Adipocyte (in vitro differentiated cells): ENCODE data around the gene KRT3.

Experiments
- DNase-seq: peaks from one replicate; pipeline ENCODE4 v3.0.0-alpha.2; 2015; ENCODE audit warnings: low read depth
- H3K27me3 ChIP-seq: replicated peaks from 2 replicates; pipeline ENCODE4 v1.7.0; 2013; ENCODE audit warnings: mild to moderate bottlenecking, low read length, moderate library complexity; ENCODE audit not compliant: control insufficient read depth, insufficient read depth
- H3K36me3 ChIP-seq: 2 replicates; pipeline ENCODE4 v1.7.0; 2013; ENCODE audit warnings: low read length, mild to moderate bottlenecking, moderate library complexity; ENCODE audit not compliant: control insufficient read depth, insufficient read depth, severe bottlenecking
- H3K4me1 ChIP-seq: 2 replicates; pipeline ENCODE4 v1.7.0; 2013; ENCODE audit warnings: mild to moderate bottlenecking, low read length, moderate library complexity; ENCODE audit not compliant: control insufficient read depth, insufficient read depth
- H3K4me3 ChIP-seq: 2 replicates; pipeline ENCODE4 v1.7.0; 2013; ENCODE audit warnings: mild to moderate bottlenecking, low read length, moderate library complexity
- H3K9ac ChIP-seq: 2 replicates; pipeline ENCODE4 v1.7.0; 2013; ENCODE audit warnings: mild to moderate bottlenecking, low read length, moderate library complexity
- H3K9me3 ChIP-seq: 2 replicates; pipeline ENCODE4 v1.7.0; 2013; ENCODE audit warnings: mild to moderate bottlenecking, low read length, moderate library complexity; ENCODE audit not compliant: control insufficient read depth

Gene KRT3

GRCh38 chr12:52833922-52834726 lies 38.2 kb upstream of the KRT3 start, which contains the start of gene KRT79:
TSS of gene KRT79 (minus strand) at chr12:52834311. CDS start at chr12:52834260, 51 bp downstream.
- peaks cover 49% of the 10 kb centered on the region for H3K4me1 ChIP-seq
- H3K9me3 ChIP-seq = no peaks in the 10 kb centered on the region
- no peak for DNase-seq
- no peak within 1 kb of the TSS for H3K9ac ChIP-seq
- peaks cover 11% of the 10 kb centered on the region for H3K27me3 ChIP-seq
- H3K4me3 ChIP-seq = no peak within 1 kb of the TSS
- no peaks in the 10 kb centered on the region for H3K36me3 ChIP-seq

- H3K9me3 ChIP-seq = no peaks in the 10 kb centered on the region
- H3K27me3 ChIP-seq = peaks cover 2% of the 10 kb centered on the region
- DNase-seq = no peak
- H3K9ac ChIP-seq = no peak overlapping the region
- no peaks in the 10 kb centered on the region for H3K36me3 ChIP-seq
- no peak overlapping the region for H3K4me3 ChIP-seq
- H3K4me1 ChIP-seq = peaks cover 58% of the 10 kb centered on the region
Observed at GRCh38 chr12:52832985-52833905, 37.3 kb upstream of the KRT3 start.

GRCh38 chr12:52832451-52832850 lies 36.5 kb upstream of the KRT3 start:
- Histone ChIP-seq H3K27me3 (no peaks in the 10 kb centered on the region), H3K9ac (peak overlapping the region; percentile 1), H3K36me3 (no peaks in the 10 kb centered on the region), H3K4me1 (peaks cover 61% of the 10 kb centered on the region), H3K9me3 (no peaks in the 10 kb centered on the region), H3K4me3 (no peak overlapping the region)
- no peak for DNase-seq

GRCh38 chr12:52831251-52831650 lies 35.3 kb upstream of the KRT3 start:
- H3K27me3 ChIP-seq = no peaks in the 10 kb centered on the region

GRCh38 chr12:52829986-52830770 lies 34.3 kb upstream of the KRT3 start:
- Histone ChIP-seq H3K27me3 (no peaks in the 10 kb centered on the region), H3K4me1 (peaks cover 45% of the 10 kb centered on the region), H3K9ac (no peak overlapping the region), H3K36me3 (no peaks in the 10 kb centered on the region), H3K9me3 (no peaks in the 10 kb centered on the region), H3K4me3 (no peak overlapping the region)
- DNase-seq = no peak

More at GRCh38 chr12:52831251-52831650, 35.3 kb upstream of the KRT3 start:
- DNase-seq = no peak
- Histone ChIP-seq H3K9ac (no peak overlapping the region), H3K9me3 (no peaks in the 10 kb centered on the region), H3K36me3 (no peaks in the 10 kb centered on the region), H3K4me1 (peaks cover 54% of the 10 kb centered on the region), H3K4me3 (no peak overlapping the region)

GRCh38 chr12:52828591-52829021 lies 32.7 kb upstream of the KRT3 start:
- Histone ChIP-seq H3K9ac (no peak overlapping the region), H3K9me3 (no peaks in the 10 kb centered on the region), H3K4me1 (peaks cover 45% of the 10 kb centered on the region), H3K4me3 (peak overlapping the region; percentile 2), H3K27me3 (no peaks in the 10 kb centered on the region), H3K36me3 (no peaks in the 10 kb centered on the region)
- peak; percentile 40 for DNase-seq

- no peak for DNase-seq
- H3K9ac ChIP-seq = no peak overlapping the region
- no peaks in the 10 kb centered on the region for H3K36me3 ChIP-seq
- H3K9me3 ChIP-seq = no peaks in the 10 kb centered on the region
- H3K4me3 ChIP-seq = no peak overlapping the region
- peaks cover 45% of the 10 kb centered on the region for H3K4me1 ChIP-seq
- H3K27me3 ChIP-seq = no peaks in the 10 kb centered on the region
Observed at GRCh38 chr12:52828156-52828555, 32.2 kb upstream of the KRT3 start.

- no peaks in the 10 kb centered on the region for H3K27me3 ChIP-seq
- peaks cover 41% of the 10 kb centered on the region for H3K4me1 ChIP-seq
- no peak for DNase-seq
- no peak overlapping the region for H3K4me3 ChIP-seq
- H3K9ac ChIP-seq = no peak overlapping the region
- H3K36me3 ChIP-seq = no peaks in the 10 kb centered on the region
- no peaks in the 10 kb centered on the region for H3K9me3 ChIP-seq
Observed at GRCh38 chr12:52827499-52828090, 31.7 kb upstream of the KRT3 start.

GRCh38 chr12:52826611-52827498 lies 30.9 kb upstream of the KRT3 start:
- H3K9me3 ChIP-seq = no peaks in the 10 kb centered on the region
- H3K4me1 ChIP-seq = peaks cover 42% of the 10 kb centered on the region
- peaks cover 3% of the 10 kb centered on the region for H3K36me3 ChIP-seq
- H3K27me3 ChIP-seq = no peaks in the 10 kb centered on the region
- H3K4me3 ChIP-seq = no peak overlapping the region
- DNase-seq = peak; percentile 32
- no peak overlapping the region for H3K9ac ChIP-seq

GRCh38 chr12:52825961-52826360 lies 30.0 kb upstream of the KRT3 start:
- H3K9ac ChIP-seq = no peak overlapping the region
- H3K4me3 ChIP-seq = no peak overlapping the region
- peaks cover 33% of the 10 kb centered on the region for H3K4me1 ChIP-seq
- H3K9me3 ChIP-seq = no peaks in the 10 kb centered on the region
- DNase-seq = no peak
- H3K27me3 ChIP-seq = peaks cover 8% of the 10 kb centered on the region
- H3K36me3 ChIP-seq = peaks cover 3% of the 10 kb centered on the region
